Psoas muscle (tissue), 8 donors: ENCODE results near the gene SNRNP200. TPM values are rescaled to one million over a fixed set of nuclear protein-coding genes. Genes with fewer than 3 reads are reported as not detected.

ENCODE experiments used
- ATAC-seq, 4 donors: fragments of 200-7000 bp; cut with Tn5 transposase; one replicate each; pipeline ENCODE4 v1.9.1; 2020; ENCODE audit warnings: moderate library complexity in 3 of 4, mild to moderate bottlenecking in 2 of 4
- DNase-seq, 2 donors: peaks; one replicate each; pipeline ENCODE4 v3.0.0-alpha.2; 2020
- H3K27ac ChIP-seq: fragments of 200-600 bp; one replicate; pipeline ENCODE4 v1.8.0; 2022
- H3K27me3 ChIP-seq, 3 donors: fragments of 200-600 bp in 1 of 3; one replicate each; pipeline versions ENCODE4 v1.6.1 to v1.8.0; 2013 to 2022; ENCODE audit warnings: low read length in 2 of 3, mild to moderate bottlenecking in 2 of 3, moderate library complexity in 1 of 3; ENCODE audit not compliant: insufficient read depth in 3 of 3
- H3K36me3 ChIP-seq, 2 donors: fragments of 200-600 bp in 1 of 2; one replicate each; pipeline versions ENCODE4 v1.6.1 to v1.8.0; 2013 to 2022; ENCODE audit warnings: low read depth in 1 of 2, mild to moderate bottlenecking in 1 of 2, moderate library complexity in 1 of 2; ENCODE audit not compliant: insufficient read depth in 1 of 2
- H3K4me1 ChIP-seq: fragments of 200-600 bp; one replicate; pipeline ENCODE4 v1.8.0; 2022
- H3K4me3 ChIP-seq: fragments of 200-600 bp; one replicate; pipeline ENCODE4 v1.8.0; 2022; ENCODE audit warnings: mild to moderate bottlenecking
- H3K9me3 ChIP-seq: fragments of 200-600 bp; one replicate; pipeline ENCODE4 v1.8.0; 2022
- CTCF ChIP-seq: fragments of 200-600 bp; IDR thresholded peaks from one replicate; pipeline ENCODE4 v1.8.0; 2022; ENCODE audit warnings: antibody characterized with exemption
- WGBS, 3 donors: extraction: QIAGEN DNeasy Blood & Tissue Kit; methylation state at CpG; one replicate each; pipeline versions ENCODE4 v1.1.6 to v1.1.7; 2013; 5-methylcytosine and 5-hydroxymethylcytosine counted together
- intact Hi-C, 2 donors: fragments of 100-400 bp; cut with DNase I; formaldehyde crosslinking; loops; one replicate each; pipeline versions ENCODE4 v1.11.0 to v1.14.2; 2022
- polyA plus RNA-seq, 3 donors: library from polyadenylated mRNA; stranded (reverse); fragments of 200-250 nt; gene quantifications; one replicate each; pipeline ENCODE4 v1.2.3, GENCODE V29; 2013
- total RNA-seq, 4 donors: library from RNA; stranded (reverse); fragmentation: NEBNext Ultra II Directional in 2 of 4; extraction: Animal tissue kit (Norgen Biotek cat#: 25700) in 2 of 4; gene quantifications; one replicate each; pipeline versions ENCODE4 v1.2.1 to v1.2.4, GENCODE V29; 2021 to 2023
- donor health status: healthy with polysubstance abuse.
- donor health status: DM: no; HTN: no; CAD: no; lungs with moderate emphysema.
- donor health status: Bipolar disorder and iron deficiency.
- donor health status: healthy.
- donor health status: DM: yes; HTN: yes; CAD: no.
- donor health status: DM: no; HTN: no; CAD: no.
- donor health status: DM: no; HTN: no; CAD: no.
- donor health status: DM: yes; HTN: yes; CAD: no.

SNRNP200 gene
- total and polyA plus RNA-seq, 7 donors: 47.6 to 83.1 (median 73.7) TPM

GRCh38 chr2:96239091-96239490 is 66.3 kb downstream of the SNRNP200 start:
- H3K27ac ChIP-seq: peak overlapping the region; percentile 85
- intact Hi-C loops: no loop called here
- no peaks in the 10 kb centered on the region for H3K27me3 ChIP-seq
- 40 to 67% (median 42%) methylated on average over 3 of the region's 3 CpGs for WGBS, 3 donors
- no peak for TF ChIP-seq CTCF
- ATAC-seq: no peak
- peak overlapping the region; percentile 47 for H3K4me3 ChIP-seq
- no peaks in the 10 kb centered on the region for H3K9me3 ChIP-seq
- DNase-seq: no peak
- no peaks in the 10 kb centered on the region for H3K36me3 ChIP-seq
- H3K4me1 ChIP-seq: peaks cover 47% of the 10 kb centered on the region

GRCh38 chr2:96238266-96238665 is 67.1 kb downstream of the SNRNP200 start:
- 88 to 98% (median 95%) methylated on average over 3 of the region's 3 CpGs for WGBS, 3 donors
- peak overlapping the region; percentile 85 for H3K27ac ChIP-seq
- ATAC-seq: no peak

GRCh38 chr2:96236882-96237281 is 68.5 kb downstream of the SNRNP200 start:
- peaks cover 32% of the 10 kb centered on the region for H3K4me1 ChIP-seq
- no peak overlapping the region for H3K4me3 ChIP-seq
- WGBS, 3 donors: 93 to 100% (median 95%) methylated on average over 1 of the region's 1 CpG
- H3K27ac ChIP-seq: no peak overlapping the region
- TF ChIP-seq CTCF: no peak
- intact Hi-C loops: no loop called here
- no peaks in the 10 kb centered on the region for H3K27me3 ChIP-seq
- H3K9me3 ChIP-seq: no peaks in the 10 kb centered on the region
- ATAC-seq (no peak), DNase-seq (no peak)
- H3K36me3 ChIP-seq: no peaks in the 10 kb centered on the region

More at GRCh38 chr2:96238266-96238665, 67.1 kb downstream of the SNRNP200 start:
- TF ChIP-seq CTCF: no peak
- Histone ChIP-seq H3K36me3 (no peaks in the 10 kb centered on the region), H3K4me1 (peaks cover 46% of the 10 kb centered on the region), H3K4me3 (no peak overlapping the region), H3K27me3 (no peaks in the 10 kb centered on the region), H3K9me3 (no peaks in the 10 kb centered on the region)
- DNase-seq: no peak
- intact Hi-C loops: no loop called here

GRCh38 chr2:96233880-96234316 is 71.4 kb downstream of the SNRNP200 start:
- TF ChIP-seq CTCF: no peak
- Histone ChIP-seq H3K4me3 (no peak overlapping the region), H3K36me3 (no peaks in the 10 kb centered on the region), H3K27ac (no peak overlapping the region), H3K4me1 (peaks cover 10% of the 10 kb centered on the region), H3K9me3 (no peaks in the 10 kb centered on the region), H3K27me3 (no peaks in the 10 kb centered on the region)
- no peak for ATAC-seq
- intact Hi-C loops: no loop called here
- DNase-seq: no peak
- WGBS, 3 donors: 76 to 90% (median 88%) methylated on average over 4 of the region's 4 CpGs

GRCh38 chr2:96233436-96233835 is 71.9 kb downstream of the SNRNP200 start:
- H3K27ac ChIP-seq: no peak overlapping the region
- ATAC-seq (no peak), DNase-seq (no peak)
- intact Hi-C loops: no loop called here
- no peaks in the 10 kb centered on the region for H3K27me3 ChIP-seq
- 96 to 97% (median 97%) methylated on average over 6 of the region's 6 CpGs for WGBS, 3 donors
- no peak overlapping the region for H3K4me3 ChIP-seq
- no peak for TF ChIP-seq CTCF
- no peaks in the 10 kb centered on the region for H3K36me3 ChIP-seq
- H3K4me1 ChIP-seq: peaks cover 7% of the 10 kb centered on the region
- no peaks in the 10 kb centered on the region for H3K9me3 ChIP-seq
